Measurements from ENCODE around the gene MPDU1. TPM values are rescaled to one million over a fixed set of nuclear protein-coding genes. Genes with fewer than 3 reads are reported as not detected.
A peak's percentile ranks its signal among the peaks of the same experiment; 100 is the strongest.

The MPDU1 gene
- total and polyA plus RNA-seq, 2 of the 13 experiments (the other 11 are each of a cell fraction or from before 2014, with no cell fraction given): 112 to 167 TPM

DNA sequence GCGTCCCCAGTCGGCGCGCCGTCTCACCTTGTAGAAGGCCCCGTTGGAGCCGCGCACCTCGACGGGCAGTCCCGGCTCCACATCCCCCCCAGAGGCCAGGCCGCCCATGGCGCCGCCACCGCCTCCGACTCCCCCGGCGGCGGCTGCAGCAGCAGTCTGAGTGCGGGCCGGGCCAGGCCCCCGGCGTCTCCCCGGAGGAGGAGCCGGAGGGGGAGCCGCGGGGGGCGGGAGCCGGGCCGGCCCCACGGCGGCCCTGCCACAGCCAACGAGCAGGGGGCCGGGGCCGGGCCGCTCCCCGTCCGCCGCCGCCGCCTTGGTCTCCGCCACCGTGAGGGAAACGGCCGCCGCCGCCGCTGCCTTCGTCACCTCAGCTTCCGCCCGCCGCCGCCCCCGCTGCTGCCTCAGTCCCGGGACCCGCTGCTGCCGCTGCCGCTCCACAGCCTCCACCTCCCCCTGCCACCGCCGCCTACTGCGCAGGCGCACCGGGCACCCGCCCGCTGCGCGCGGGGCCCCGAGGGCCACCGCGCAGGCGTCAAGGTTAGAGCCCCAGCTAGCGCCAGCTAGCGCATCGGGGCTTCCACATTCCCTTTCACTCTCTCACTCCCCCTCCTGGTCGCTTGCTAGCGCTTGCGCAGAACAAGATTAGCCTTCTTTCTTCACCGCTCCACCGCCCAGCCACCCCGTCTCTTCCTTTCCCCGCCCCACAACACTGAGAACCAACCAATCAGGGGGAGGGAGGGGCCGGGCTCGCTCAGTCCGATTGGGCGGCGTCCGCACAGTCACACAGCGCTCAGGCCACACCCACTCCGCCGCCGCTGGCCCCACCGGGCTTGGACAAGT lies 31.0 kb downstream of the MPDU1 start, which contains the start of gene FXR2 (continued):
- TF ChIP-seq, protein P1, sequence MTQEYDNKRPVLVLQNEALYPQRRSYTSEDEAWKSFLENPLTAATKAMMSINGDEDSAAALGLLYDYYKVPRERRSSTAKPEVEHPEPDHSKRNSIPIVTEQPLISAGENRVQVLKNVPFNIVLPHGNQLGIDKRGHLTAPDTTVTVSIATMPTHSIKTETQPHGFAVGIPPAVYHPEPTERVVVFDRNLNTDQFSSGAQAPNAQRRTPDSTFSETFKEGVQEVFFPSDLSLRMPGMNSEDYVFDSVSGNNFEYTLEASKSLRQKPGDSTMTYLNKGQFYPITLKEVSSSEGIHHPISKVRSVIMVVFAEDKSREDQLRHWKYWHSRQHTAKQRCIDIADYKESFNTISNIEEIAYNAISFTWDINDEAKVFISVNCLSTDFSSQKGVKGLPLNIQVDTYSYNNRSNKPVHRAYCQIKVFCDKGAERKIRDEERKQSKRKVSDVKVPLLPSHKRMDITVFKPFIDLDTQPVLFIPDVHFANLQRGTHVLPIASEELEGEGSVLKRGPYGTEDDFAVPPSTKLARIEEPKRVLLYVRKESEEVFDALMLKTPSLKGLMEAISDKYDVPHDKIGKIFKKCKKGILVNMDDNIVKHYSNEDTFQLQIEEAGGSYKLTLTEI (CRISPR knock-in tag; conservative IDR thresholded peaks at IDR 0.05): no peak
- TF ChIP-seq, protein P2, sequence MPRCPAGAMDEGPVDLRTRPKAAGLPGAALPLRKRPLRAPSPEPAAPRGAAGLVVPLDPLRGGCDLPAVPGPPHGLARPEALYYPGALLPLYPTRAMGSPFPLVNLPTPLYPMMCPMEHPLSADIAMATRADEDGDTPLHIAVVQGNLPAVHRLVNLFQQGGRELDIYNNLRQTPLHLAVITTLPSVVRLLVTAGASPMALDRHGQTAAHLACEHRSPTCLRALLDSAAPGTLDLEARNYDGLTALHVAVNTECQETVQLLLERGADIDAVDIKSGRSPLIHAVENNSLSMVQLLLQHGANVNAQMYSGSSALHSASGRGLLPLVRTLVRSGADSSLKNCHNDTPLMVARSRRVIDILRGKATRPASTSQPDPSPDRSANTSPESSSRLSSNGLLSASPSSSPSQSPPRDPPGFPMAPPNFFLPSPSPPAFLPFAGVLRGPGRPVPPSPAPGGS (CRISPR knock-in tag; IDR thresholded peaks at IDR 0.05): no peak
- TF ChIP-seq TARDBP (CRISPR knock-in tag; IDR thresholded peaks at IDR 0.05) (no peak), ZSCAN22 (CRISPR knock-in tag; IDR thresholded peaks at IDR 0.05) (no peak), ZMYM2 (CRISPR knock-in tag; IDR thresholded peaks at IDR 0.05) (no peak), SP1 (IDR thresholded peaks at IDR 0.05) (no peak), SP1 (CRISPR knock-in tag; IDR thresholded peaks at IDR 0.05) (peak; percentile 72; the same call in 1 of the 2 replicates), NFKB2 (CRISPR knock-in tag; IDR thresholded peaks at IDR 0.05; ENCODE audit: borderline replicate concordance) (peak; percentile 24; the same call in 1 of the 2 replicates), ZNF816 (CRISPR knock-in tag; IDR thresholded peaks at IDR 0.05; ENCODE audit: borderline replicate concordance) (no peak; the same call in 1 of the 2 replicates), RCOR2 (CRISPR knock-in tag; IDR thresholded peaks at IDR 0.05) (no peak), MIER2 (CRISPR knock-in tag; IDR thresholded peaks at IDR 0.05) (no peak), ZNF350 (CRISPR knock-in tag; IDR thresholded peaks at IDR 0.05; ENCODE audit: borderline replicate concordance, low read depth) (no peak), ZNF703 (CRISPR knock-in tag; IDR thresholded peaks at IDR 0.05; ENCODE audit: borderline replicate concordance) (no peak)
- TF ChIP-seq, protein P3, sequence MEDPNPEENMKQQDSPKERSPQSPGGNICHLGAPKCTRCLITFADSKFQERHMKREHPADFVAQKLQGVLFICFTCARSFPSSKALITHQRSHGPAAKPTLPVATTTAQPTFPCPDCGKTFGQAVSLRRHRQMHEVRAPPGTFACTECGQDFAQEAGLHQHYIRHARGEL (CRISPR knock-in tag; IDR thresholded peaks at IDR 0.05): no peak
- TF ChIP-seq, protein P4, sequence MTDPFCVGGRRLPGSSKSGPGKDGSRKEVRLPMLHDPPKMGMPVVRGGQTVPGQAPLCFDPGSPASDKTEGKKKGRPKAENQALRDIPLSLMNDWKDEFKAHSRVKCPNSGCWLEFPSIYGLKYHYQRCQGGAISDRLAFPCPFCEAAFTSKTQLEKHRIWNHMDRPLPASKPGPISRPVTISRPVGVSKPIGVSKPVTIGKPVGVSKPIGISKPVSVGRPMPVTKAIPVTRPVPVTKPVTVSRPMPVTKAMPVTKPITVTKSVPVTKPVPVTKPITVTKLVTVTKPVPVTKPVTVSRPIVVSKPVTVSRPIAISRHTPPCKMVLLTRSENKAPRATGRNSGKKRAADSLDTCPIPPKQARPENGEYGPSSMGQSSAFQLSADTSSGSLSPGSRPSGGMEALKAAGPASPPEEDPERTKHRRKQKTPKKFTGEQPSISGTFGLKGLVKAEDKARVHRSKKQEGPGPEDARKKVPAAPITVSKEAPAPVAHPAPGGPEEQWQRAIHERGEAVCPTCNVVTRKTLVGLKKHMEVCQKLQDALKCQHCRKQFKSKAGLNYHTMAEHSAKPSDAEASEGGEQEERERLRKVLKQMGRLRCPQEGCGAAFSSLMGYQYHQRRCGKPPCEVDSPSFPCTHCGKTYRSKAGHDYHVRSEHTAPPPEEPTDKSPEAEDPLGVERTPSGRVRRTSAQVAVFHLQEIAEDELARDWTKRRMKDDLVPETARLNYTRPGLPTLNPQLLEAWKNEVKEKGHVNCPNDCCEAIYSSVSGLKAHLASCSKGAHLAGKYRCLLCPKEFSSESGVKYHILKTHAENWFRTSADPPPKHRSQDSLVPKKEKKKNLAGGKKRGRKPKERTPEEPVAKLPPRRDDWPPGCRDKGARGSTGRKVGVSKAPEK (CRISPR knock-in tag; IDR thresholded peaks at IDR 0.05; ENCODE audit: borderline replicate concordance): no peak
- TF ChIP-seq, protein P5, sequence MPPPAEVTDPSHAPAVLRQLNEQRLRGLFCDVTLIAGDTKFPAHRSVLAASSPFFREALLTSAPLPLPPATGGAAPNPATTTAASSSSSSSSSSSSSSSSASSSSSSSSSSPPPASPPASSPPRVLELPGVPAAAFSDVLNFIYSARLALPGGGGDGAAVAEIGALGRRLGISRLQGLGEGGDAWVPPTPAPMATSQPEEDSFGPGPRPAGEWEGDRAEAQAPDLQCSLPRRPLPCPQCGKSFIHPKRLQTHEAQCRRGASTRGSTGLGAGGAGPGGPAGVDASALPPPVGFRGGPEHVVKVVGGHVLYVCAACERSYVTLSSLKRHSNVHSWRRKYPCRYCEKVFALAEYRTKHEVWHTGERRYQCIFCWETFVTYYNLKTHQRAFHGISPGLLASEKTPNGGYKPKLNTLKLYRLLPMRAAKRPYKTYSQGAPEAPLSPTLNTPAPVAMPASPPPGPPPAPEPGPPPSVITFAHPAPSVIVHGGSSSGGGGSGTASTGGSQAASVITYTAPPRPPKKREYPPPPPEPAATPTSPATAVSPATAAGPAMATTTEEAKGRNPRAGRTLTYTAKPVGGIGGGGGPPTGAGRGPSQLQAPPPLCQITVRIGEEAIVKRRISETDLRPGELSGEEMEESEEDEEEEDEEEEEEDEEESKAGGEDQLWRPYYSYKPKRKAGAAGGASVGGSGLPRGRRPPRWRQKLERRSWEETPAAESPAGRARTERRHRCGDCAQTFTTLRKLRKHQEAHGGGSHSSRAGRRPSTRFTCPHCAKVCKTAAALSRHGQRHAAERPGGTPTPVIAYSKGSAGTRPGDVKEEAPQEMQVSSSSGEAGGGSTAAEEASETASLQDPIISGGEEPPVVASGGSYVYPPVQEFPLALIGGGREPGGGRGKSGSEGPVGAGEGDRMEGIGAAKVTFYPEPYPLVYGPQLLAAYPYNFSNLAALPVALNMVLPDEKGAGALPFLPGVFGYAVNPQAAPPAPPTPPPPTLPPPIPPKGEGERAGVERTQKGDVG (CRISPR knock-in tag; IDR thresholded peaks at IDR 0.05; ENCODE audit: borderline replicate concordance): no peak

Data from HepG2 (cell line).